ENCODE data around the gene ZBED1.
"Not testable (repeated sequence)": the region's sequence is repeated elsewhere in the genome, so short reads cannot be mapped to it uniquely, and the experiment has no call there.

Gene ZBED1

GRCh38 chrX:2500803-2501558 lies at the start of gene ZBED1, which contains the start of gene DHRSX:
ZBED1 (minus strand) TSS chrX:2500976; CDS start chrX:2490719, 10,257 bp downstream.
DHRSX (minus strand) TSS chrX:2500976; CDS start chrX:2500925, 51 bp downstream.
- DNase-seq = no peak

- no peak for DNase-seq
Observed at GRCh38 chrX:2549876-2550275, 49.1 kb upstream of the ZBED1 start.

- no peak for DNase-seq
Observed at GRCh38 chrX:2548711-2549423, 48.1 kb upstream of the ZBED1 start.

- no peak for DNase-seq
Observed at GRCh38 chrX:2547736-2548135, 47.0 kb upstream of the ZBED1 start.

DNA sequence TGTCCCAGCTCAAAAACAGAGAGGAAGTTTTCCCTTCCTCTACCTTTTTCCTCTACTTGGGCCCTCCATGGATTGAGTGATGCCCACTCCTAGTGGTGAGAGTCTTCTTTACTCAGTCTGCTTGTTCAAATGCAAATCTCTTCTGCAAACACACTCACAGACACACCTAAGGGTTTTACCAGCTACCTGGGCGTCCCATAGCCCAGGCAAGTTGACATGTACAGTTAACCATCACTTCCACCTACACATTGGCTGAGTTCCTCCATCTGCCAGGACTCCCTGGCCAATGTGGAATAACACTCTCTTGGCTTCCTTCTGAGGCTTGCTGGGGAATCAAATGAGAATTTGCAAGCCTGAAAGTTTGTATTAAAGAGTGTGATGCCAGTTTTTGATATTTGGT lies 45.7 kb upstream of the ZBED1 start:
- no peak for DNase-seq

DNA sequence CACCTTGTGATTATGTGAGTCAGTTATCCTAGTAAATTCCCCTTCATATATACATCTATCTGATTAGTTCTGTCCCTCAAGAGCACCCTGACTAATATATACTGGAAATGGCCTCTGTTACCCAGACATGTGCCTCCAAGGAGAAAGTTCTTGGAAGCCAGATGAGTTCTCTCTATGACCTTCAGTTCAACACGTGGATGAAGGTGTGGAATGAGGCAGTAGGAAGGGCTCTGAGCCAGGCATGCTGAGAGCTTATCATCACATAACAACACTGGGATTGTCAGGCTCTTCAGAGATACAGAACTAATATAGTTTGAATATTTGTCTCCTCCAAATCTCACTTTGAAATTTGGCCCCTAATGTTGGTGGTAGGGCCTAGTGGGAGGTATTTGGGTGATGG lies 44.4 kb upstream of the ZBED1 start:
- DNase-seq = no peak

DNA sequence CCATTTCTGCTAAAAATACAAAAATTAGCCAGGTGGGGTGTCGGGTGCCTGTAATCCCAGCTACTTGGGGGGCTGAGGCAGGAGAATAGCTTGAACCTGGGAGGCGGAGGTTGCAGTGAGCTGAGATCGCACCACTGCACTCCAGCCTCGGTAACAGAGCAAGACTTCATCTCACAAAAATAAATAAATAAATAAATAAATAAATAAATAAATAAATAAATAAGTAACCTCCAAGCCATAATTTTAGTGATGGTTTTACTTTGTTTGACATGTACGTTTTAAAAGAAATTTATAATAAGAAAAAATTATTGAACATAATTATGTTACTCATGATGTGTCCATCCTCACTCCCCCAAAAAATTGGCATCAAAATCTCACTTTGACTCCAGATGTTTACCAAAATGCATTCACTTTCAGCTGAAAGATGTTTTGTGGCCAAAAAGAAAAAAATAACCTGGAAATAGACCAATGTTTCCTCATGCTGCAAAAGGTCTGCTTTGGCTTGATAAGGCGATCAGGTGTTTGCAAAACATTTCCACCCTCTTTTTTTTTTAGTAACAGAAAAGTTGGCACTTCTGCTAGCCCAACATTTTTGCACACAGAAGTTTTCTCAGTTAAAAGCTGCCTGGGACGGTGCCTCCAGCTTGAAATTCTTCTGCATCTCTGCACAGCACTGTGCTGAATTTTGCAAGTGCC lies 42.2 kb upstream of the ZBED1 start:
- DNase-seq = no peak

- DNase-seq = no peak
Observed at GRCh38 chrX:2541603-2542002, 40.8 kb upstream of the ZBED1 start.

DNA sequence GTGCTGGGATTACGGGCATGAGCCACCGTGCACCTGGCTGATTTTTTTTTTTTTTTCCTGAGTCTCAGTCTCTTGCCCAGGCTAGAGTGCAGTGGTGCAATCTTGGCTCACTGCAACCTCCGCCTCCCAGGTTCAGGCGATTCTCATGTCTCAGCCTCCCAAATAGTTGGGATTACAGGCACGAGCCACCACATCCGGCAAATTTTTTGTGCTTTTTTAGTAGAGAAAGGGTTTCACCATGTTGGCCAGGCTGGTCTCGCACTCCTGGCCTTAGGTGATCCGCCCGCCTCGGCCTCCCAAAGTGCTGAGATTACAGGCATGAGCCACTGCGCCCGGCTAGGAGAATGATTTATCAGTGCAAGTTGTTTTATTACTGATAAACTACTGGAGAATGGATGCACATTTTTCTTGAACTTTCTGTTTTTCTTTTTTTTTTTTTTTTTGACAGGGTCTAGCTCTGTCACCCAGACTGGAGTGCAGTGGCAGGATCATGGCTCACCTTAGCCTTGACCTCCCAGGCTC lies 39.7 kb upstream of the ZBED1 start:
- DNase-seq = no peak

DNA sequence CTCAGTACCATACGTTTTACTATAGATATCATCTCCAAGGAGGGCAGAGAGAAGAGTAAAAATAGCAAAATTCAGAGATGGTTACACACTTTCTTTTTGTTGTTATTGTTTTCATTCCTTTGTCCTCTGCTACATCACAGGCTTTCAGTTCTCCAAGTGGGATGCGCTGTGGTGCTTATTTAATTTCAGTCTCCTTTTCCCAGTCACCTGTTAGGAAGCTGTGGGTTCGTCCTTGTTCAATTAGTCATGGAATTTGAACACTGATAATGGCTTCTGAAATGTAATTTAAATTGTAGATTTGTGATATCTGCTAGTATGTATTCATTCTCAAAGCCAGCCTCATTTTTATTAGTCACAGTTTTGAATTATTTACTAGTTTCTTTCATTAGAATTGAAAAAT lies 38.8 kb upstream of the ZBED1 start:
- DNase-seq = no peak

GRCh38 chrX:2538031-2538757 lies 37.4 kb upstream of the ZBED1 start:
- no peak for DNase-seq

- DNase-seq = no peak
Observed at GRCh38 chrX:2536974-2537373, 36.2 kb upstream of the ZBED1 start.

DNA sequence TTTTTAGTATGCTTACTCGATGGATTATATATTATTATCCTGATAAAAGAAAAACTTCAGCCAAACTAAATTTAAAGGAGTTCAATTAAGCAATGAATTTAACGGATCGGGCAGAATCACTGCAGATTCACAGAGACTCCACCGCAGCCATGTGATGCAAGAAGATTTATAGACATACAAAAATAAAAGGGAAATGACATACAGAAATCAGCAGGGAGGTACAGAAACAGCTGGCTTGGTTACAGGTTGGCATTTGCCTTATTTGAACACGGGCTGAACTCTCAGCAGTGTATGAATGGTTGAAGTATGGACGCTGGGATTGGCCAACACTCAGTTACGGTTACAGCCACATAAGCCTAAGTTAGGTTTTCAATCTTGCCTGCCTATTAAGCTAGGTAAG lies 35.4 kb upstream of the ZBED1 start:
- no peak for DNase-seq

DNA sequence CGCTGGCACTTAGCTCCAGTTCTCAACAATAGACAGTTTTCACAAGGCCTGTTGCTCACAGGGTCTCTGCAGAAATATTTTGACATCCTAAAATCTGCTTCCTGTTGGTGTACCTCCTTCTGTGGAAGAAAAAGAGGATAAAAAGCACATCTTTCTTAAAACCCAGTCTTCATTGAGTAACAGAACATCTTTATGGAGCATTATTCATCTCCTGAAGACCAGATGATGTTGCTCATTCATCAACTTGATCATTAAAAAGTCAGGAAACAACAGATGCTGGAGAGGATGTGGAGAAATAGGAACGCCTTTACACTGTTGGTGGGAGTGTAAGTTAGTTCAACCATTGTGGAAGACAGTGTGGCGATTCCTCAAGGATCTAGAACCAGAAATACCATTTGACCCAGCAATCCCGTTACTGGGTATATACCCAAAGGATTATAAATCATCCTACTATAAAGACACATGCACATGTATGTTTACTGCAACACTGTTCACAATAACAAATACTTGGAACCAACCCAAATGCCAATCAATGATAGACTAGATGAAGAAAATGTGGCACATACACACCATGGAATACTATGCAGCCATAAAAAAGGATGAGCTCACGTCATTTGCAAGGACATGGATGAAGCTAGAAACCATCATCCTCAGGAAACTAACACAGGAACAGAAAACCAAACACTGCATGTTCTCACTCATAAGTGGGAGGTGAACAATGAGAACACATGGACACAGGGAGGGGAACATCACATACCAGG lies 33.7 kb upstream of the ZBED1 start:
- not testable (repeated sequence) for DNase-seq

DNA sequence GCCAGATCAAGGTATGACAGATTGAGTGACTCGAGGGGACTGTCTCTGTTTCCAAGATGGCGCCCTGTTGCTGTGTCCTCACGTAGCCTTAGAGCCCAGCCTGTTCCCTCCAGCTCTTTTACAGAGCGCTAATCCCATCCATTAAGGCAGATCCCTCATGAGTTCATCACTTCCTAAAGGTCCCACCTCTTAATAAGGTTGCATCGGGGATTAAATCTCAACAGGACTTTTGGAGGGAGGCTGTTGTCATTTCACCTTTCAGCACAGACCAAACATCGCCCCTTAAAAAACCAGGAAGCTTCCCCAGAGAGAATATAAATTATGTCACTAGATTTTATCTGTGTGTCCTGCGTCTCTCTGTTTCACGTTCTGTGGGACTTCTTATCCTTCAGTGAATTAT lies 32.6 kb upstream of the ZBED1 start:
- no peak for DNase-seq

GRCh38 chrX:2526390-2526789 lies 25.6 kb upstream of the ZBED1 start:
- DNase-seq = no peak

- no peak for DNase-seq
Observed at GRCh38 chrX:2523911-2524310, 23.1 kb upstream of the ZBED1 start.

DNA sequence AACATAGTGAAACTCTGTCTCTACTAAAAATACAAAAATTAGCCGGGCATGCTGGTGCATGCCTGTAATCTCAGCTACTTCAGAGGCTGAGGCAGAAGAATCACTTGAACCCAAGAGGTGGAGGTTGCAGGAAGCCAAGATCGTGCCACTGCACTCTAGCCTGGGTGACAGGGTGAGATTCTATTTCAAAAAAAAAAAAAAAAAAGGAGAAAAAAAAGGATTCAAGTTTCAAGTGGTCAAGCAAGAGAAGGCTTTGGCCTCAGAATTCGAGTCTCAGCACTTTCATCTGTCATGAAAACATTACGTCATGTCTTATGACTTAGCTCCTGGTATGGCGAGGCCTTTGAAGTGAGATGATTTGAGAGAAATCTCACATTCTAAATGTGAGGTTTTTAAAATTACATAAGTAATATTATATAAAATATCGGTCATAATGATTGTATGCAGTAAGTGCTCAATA lies 21.2 kb upstream of the ZBED1 start:
- DNase-seq = no peak

DNA sequence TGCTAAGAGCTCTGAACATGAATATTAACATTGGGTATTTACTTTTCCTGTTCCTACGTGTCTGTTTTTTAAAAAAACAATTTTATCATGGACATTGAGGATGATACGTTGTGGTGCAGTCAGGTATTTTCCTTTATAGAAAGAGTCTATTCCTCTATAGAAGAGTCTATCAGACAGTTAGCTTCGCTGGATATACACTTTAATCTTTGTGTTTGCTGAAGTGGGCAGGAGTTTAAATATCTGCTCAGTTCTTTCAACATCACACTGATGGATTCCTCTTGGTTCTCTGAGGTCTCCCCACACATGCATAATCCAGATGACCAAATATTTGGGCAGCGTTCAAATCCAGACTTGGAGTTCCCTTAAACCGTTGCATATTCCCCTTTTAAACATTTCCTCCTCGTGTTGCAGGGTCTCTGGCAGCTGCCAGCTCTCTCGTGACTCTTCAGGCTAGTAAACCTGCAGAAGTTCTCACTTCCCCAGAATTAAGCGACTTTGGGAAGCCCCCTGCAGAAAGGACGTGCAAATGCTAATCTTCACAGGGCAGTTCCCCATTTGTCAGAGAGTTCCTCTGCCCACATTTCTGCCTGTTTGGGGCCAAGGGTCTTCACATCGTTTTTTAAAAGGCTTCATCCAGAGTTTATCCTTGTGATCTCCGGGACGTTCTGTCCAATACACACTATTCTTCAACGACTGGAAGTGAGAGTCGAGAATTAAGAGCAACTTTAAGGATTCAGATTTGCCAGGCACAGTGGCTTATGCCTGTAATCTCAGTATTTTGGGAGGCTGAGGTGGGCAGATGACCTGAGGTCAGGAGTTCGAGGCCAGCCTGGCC lies 20.5 kb upstream of the ZBED1 start:
- DNase-seq = no peak

DNA sequence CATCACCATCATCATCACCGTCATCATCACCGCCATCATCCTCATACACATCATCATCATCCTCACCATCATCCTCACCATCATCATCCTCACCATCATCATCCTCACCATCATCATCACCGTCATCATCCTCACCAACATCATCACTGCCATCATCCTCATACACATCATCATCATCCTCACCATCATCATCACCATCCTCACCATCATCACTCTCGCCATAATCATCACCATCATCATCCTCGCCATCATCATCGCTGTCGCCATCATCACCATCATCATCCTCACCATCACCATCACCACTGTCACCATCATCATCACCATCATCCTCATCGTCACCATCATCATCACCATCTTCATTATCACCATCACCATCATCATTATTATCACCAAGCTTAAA lies 19.8 kb upstream of the ZBED1 start:
- DNase-seq = no peak

DNA sequence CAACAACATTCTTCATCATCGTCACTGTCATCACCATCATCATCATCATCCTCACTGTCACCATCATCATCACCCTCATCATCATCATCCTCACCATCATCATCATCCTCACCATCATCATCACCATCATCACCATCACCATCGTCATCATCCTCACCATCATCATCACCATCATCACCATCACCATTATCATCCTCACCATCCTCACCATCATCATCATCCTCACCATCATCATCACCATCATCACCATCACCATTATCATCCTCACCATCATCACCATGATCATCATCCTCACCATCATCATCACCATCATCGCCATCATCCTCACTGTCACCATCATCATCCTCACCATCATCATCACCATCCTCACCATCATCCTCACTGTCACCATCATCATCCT lies 18.9 kb upstream of the ZBED1 start:
- not testable (repeated sequence) for DNase-seq
